Raji (cell line): ENCODE results near the gene CRIP3.

Experiments used
- POLR2A ChIP-seq: IDR thresholded peaks from 2 replicates; pipeline ENCODE4 v1.6.1; 2011; ENCODE audit warnings: low read depth, low read length, control low read depth; ENCODE audit not compliant: insufficient read depth

CRIP3 gene, protein sequence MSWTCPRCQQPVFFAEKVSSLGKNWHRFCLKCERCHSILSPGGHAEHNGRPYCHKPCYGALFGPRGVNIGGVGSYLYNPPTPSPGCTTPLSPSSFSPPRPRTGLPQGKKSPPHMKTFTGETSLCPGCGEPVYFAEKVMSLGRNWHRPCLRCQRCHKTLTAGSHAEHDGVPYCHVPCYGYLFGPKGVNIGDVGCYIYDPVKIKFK

DNA sequence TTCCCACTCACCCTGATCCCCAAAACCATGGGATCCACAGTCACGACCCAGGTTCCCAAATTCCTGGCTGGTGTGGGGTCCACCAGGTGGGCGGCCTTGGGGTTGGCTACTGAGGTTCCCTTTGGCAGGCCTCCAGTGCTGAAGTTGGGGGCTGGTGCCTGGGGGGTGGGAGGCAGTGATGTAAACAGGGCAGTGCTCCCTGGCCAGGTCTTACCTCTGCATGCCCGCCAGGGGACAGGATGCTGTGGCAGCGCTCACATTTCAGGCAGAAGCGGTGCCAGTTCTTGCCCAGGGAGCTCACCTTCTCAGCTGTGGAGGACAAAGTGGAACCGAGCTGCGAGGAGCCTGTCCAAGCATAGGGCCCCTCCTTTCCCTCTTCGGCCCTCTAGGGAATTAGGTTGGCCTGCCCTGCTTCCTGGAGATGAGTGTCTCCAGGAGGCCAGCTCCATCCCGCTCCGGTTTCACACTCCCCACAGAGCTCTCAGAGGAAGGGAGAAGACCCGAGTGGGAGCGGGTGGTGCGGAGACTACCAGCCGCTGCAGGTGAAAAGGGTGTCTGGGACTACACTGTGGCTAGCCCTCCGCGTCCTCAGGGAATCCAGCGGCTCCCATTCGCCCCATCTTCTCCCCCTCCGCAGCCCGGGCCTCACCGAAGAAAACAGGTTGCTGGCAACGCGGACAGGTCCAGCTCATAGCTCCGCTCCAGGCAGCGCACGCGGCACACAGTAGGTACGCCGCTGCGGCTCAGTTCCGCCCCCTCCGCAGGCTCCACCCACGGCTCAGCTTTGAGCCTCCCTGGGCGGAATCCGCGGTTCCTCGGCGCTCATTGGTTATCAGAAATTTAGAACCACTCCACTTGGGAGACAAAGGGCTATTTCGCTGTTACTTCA is at the start of gene CRIP3:
Gene CRIP3, minus strand, starts transcription at position 726 of the 889 bp plus-strand sequence. Its CDS starts 34 bp downstream, at position 692.
- TF ChIP-seq POLR2A, result peak; percentile 63; the same call in 1 of the 2 replicates

DNA sequence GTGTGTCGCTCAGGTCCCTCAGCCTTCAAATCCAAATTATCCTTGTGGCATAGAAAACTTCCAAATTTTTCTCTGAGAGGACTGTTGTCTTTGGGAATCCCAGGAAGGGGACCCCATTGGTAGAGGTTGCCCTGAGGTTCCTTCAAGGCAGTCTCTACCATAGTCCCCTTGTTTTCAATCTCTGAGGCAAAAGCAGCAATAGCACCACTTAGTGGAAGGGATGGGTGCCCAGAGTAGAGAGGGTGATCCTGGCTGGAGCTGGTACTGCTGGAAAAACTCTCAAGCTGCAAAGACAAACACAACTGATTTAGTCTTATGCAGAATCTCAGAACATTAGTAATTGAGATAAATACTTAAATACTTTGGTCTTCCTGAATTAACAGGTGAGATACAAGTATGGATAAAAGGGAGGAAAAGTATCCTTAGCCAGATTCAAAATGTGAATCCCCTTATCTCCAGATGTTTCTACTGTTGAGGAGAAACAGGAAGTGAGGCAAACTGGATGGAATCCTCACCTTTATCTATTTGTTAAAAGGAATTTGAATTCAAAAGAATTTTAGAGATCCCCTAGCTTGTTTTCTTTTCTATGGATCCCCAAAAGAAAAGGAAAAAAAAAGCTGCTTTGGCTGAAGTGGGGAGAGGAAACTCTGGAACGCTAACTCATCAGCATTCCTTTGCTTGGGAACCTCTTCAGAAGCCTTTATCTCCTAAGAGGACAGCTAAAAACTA is 47.4 kb upstream of the CRIP3 start:
- TF ChIP-seq POLR2A, result no peak

DNA sequence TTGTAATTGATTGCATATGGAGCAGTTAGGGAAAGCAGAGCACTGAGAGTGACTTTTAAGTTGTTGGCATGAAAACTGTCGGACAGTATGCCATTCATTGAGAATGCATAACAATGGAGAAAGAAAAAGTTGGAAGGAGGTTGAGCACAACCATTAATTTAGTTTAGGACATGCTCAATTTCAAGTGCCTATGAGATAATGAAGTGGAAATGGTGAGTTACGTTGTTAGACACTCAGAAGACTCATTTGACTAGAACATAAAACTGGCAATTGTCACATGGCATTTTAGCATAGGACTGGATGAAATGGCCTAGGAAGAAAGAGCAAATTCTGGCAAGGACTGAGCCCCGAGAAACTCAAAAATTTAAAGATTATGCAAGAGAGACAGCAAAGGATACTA is 38.8 kb upstream of the CRIP3 start:
- no peak for TF ChIP-seq POLR2A

DNA sequence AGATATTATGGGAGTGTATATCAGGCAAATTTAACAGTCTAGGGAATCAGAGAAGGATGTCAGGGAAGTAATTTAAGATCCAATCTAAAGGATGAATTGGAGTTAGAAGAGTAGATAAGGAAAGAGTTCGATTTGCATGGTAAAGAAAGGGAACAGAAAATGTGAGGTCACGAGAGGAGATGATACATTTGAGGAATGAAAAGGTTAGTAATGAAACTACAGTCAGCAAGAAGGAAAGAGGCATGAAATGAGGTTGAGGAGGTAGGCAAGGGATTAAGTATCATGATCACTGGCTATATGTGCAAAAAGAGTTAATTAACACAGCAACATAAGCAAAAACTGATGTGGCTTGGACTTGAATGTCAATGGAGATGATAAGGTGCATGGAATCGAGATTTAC is 38.4 kb upstream of the CRIP3 start:
- no peak for TF ChIP-seq POLR2A

DNA sequence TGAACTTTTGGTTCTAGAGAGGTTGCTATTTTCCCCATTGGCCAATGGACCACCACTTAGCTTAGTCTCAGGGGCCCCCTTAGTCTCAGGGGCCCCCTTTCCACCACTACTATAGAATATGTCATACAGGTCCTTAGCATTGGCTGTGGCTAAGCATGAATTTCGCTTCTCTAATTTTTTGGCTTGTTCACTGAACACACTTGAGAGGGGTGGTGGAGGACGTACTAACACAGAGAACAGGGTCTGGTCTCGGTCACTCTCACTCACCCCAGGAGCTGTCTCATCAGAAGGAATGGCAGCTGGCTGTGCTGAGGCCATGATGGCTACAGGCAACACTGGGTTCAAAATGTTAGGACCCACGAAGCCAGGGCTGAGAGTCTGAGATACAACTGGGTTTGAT is 30.5 kb upstream of the CRIP3 start:
- no peak for TF ChIP-seq POLR2A

DNA sequence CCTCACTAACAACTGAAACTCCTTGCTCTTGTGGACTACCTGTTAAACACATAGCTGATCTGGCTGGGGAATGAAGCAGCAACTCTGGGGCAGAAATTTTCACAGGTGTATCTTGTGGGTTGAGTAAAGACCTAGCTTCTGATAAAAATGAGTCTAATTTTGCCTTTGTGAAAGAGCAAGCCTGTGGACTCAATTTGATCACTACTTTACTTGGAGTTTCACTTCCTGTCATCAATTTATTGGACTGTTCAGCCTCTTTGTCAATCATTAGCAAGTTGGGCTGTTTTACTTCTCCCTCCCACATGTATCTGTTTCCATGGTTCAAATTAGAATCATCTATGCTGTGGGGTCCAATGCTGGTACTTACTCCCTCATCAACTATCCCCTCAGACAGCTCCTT is 29.6 kb upstream of the CRIP3 start:
- no peak for TF ChIP-seq POLR2A

DNA sequence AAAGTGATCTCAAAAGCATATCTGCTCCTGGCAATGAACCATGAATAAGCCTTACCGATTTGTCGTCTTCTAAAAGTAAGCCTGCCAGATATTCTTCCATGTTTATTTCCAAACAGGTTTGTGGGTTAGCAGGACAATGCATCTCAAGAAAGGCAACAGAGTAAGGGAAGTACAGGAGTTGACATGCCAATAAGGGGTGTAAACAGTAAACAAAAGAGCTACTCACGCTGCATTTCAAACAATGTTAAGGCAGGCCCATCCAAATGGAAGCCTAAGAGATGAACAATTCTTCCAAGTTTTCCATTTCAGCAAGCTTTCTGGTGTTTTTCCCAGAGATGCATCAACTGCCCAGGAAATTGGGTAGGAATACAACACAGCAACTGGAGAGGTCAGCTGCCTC is 27.8 kb upstream of the CRIP3 start:
- TF ChIP-seq POLR2A, result no peak

DNA sequence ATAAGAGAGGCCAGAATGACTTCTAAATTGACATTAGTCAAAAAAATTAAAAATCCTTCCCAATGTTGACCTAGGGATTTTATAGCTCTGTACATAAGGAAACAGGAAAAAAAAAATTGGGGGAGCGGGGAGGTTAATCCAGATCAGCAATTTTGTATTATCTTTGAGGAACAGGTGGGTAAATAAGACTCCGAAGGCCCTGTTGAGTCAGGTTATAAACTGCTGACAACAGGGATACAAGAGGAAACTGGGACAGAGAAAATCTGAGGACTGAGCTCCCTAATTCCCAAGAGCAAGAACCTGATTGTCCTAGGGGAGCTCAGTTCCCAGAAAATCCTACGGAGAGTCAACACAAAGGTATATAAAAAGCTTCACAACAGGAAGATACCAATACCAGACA is 26.8 kb upstream of the CRIP3 start:
- TF ChIP-seq POLR2A, result no peak

DNA sequence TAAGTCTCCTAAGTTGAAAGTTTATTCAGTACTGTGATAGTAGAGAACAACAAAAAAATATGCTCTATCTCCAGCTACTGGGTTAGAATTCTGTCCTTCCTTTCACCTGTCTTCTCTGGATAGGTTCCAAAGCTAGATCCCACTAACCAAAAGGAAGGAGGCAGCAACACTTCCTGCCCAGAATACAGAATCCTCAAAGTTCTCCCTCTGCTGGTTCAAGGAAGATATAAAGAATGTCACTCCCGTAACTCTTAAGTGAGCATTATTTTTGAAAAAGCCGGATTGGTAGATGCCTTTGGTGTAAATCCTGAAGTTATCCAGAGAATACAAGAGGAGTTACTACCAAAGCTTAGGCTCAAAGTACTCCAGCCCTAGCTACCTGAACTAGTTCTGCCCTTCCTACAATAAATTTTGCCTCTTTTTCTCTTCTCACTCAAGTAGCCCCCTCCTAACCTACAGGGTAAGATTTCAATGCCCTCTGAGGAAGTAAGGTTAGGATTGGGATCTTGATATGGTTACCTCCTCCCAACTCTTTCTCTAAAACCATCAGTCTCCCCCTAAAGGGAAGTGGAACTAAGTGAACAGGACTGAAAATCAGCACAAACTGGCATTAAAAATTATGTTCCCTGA is 26.0 kb upstream of the CRIP3 start:
- TF ChIP-seq POLR2A, result no peak

DNA sequence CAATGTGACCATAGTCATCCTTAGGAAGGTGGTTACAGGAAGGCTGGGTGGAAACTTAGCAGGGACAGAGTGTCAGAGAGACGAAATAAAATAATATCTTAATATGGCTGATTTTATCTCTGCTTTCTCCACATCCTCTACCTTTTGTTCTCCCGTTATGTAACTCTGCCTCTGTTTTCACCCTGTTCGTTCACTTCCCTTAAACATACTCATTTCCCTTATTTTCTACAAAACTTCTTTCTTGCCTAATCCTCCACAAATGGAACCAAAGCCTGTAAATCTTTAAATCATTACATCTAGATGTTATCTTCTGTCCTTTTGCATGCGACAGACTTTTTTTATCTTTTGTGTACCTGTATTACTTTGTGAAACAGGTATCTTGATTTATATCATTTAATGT is 23.3 kb upstream of the CRIP3 start:
- no peak for TF ChIP-seq POLR2A

DNA sequence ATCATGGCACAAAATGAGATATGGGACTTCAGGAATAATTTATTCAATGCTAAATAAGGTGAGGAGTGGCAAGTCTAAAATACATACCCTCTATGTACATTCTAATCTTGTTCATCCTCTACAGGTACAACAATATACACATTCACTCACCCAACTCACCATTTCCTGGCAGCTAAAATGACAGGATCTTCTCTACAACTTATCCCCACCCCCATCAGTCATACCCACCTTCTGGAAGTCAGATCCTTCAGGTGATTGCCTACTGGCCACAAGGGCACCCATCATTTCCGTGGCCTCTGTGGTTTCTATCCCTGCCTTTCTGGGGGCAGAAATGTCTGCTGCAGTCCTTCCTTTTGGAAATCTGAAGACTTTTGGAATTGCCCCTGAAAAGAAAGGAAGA is 22.8 kb upstream of the CRIP3 start:
- TF ChIP-seq POLR2A, result no peak

DNA sequence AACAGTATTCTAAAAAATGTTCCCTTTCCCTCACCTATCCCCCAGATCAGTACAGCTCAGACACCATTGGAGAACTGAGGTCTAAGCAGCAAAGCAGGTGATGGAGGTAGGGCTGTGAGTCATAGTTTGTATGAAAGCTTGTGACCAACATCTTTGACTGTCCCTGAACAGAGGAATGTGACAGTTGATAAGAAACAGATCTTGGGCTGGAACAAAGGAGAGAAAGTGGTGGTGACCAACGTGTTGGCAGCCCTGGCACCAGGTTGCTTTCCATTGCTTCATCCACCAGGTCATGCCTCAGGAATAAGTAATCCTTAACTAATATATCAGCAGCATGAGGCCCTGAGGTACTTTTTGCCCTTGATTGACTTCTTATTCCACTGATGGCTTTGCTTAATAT is 19.9 kb upstream of the CRIP3 start:
- no peak for TF ChIP-seq POLR2A

DNA sequence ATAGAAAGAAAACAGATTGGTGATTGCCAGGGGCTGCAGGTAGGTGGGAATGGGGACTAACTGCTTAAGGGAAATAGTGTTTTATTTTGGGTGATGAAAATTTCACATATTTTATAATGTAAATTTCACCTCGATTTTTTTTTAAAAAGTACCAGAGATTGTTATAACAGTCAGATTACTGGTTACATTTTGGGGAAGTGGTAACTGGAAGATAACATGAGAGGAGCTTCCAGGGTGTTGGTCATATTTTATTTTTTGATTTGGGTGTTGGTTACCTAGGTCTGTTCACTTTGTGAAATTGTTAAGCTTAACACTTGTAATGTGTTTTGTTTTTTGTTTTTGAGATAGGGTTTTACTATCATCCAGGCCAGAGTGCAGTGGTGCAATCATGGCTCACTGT is 17.2 kb upstream of the CRIP3 start:
- TF ChIP-seq POLR2A, result no peak

DNA sequence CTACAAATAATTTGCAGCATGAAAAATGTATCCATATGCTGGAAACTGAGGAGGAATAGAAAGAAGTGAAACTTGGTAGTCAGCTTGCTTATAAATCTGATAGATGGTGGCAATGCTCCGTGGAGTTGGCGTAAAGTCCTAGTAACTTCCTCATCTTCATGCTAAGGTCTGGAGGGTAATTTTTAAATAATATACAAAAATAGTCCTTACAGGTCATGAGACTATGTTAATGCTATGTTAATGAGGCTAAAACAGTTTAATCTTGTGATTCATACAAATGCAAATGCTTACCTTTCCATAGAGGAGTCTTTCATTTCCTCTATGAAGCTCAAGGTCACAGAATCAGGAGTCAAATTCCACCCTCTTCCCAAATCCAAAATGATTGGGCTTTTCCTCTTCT is 9.4 kb upstream of the CRIP3 start:
- TF ChIP-seq POLR2A, result no peak

DNA sequence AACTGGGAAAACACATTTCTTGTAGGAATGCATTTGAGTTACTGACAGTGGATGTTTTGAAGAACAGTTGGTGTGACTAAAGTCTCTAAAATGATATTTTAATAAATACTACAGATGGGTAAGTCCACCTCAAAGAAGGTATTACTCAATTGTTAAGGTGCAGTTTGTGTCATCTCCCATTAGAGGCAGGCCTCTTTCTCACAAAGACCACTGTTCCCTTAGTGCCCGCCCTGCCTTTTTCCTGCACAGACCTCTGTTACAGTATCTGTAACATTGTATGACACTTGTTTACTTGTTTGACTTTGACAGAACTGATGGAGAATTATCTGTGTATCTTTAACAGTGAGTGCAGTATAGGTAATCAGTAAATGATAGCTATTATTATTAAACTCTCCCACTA is 5.2 kb upstream of the CRIP3 start:
- TF ChIP-seq POLR2A, result no peak
